ENCODE results near the gene SLC28A1.
"Not testable (repeated sequence)": the region's sequence is repeated elsewhere in the genome, so short reads cannot be mapped to it uniquely, and the experiment has no call there.

Gene SLC28A1

GRCh38 chr15:84862214-84862975 is 22.1 kb upstream of the SLC28A1 start:
- no peak for DNase-seq (ENCODE audit: low read depth, low spot score)

GRCh38 chr15:84863565-84864443 is 20.7 kb upstream of the SLC28A1 start:
- DNase-seq (ENCODE audit: low read depth, low spot score): no peak

GRCh38 chr15:84864444-84864795 is 20.0 kb upstream of the SLC28A1 start:
- no peak for DNase-seq (ENCODE audit: low read depth, low spot score)

GRCh38 chr15:84865074-84865569 is 19.3 kb upstream of the SLC28A1 start:
- DNase-seq (ENCODE audit: low read depth, low spot score): no peak

GRCh38 chr15:84868037-84868880 is 16.2 kb upstream of the SLC28A1 start:
- no peak for DNase-seq (ENCODE audit: low read depth, low spot score)

GRCh38 chr15:84869510-84869909 is 15.0 kb upstream of the SLC28A1 start:
- no peak for DNase-seq (ENCODE audit: low read depth, low spot score)

GRCh38 chr15:84871428-84871985 is 13.0 kb upstream of the SLC28A1 start:
- DNase-seq (ENCODE audit: low read depth, low spot score): no peak

- DNase-seq (ENCODE audit: low read depth, low spot score): no peak
These were observed 12.2 kb upstream of the SLC28A1 start for GRCh38 chr15:84872009-84872910.

- DNase-seq (ENCODE audit: low read depth, low spot score): no peak
These were observed 10.5 kb upstream of the SLC28A1 start for GRCh38 chr15:84873997-84874396.

GRCh38 chr15:84874981-84875699 is 9.3 kb upstream of the SLC28A1 start:
- no peak for DNase-seq (ENCODE audit: low read depth, low spot score)

- DNase-seq (ENCODE audit: low read depth, low spot score): no peak
These were observed 8.2 kb upstream of the SLC28A1 start for GRCh38 chr15:84876269-84876668.

GRCh38 chr15:84877701-84878100 is 6.8 kb upstream of the SLC28A1 start:
- DNase-seq (ENCODE audit: low read depth, low spot score): not testable (repeated sequence)

GRCh38 chr15:84878504-84878903 is 6.0 kb upstream of the SLC28A1 start:
- DNase-seq (ENCODE audit: low read depth, low spot score): peak; percentile 63

GRCh38 chr15:84879088-84879780 is 5.2 kb upstream of the SLC28A1 start:
- no peak for DNase-seq (ENCODE audit: low read depth, low spot score)

GRCh38 chr15:84880007-84880406 is 4.5 kb upstream of the SLC28A1 start:
- no peak for DNase-seq (ENCODE audit: low read depth, low spot score)

GRCh38 chr15:84880822-84881519 is 3.5 kb upstream of the SLC28A1 start:
- DNase-seq (ENCODE audit: low read depth, low spot score): no peak

- DNase-seq (ENCODE audit: low read depth, low spot score): no peak
These were observed 3.0 kb upstream of the SLC28A1 start for GRCh38 chr15:84881520-84881830.

GRCh38 chr15:84883466-84883865 is 996 bp upstream of the SLC28A1 start:
- peak; percentile 49 for DNase-seq (ENCODE audit: low read depth, low spot score)

- no peak for DNase-seq (ENCODE audit: low read depth, low spot score)
These were observed 1.3 kb downstream of the SLC28A1 start for GRCh38 chr15:84885801-84886200.

All from astrocyte of the hippocampus (primary cell).